Vagina (tissue), 2 donors: ENCODE data around the gene EYA4. TPM values are rescaled to one million over a fixed set of nuclear protein-coding genes. Genes with fewer than 3 reads are reported as not detected.

Experiments used
- DNase-seq, 2 donors: peaks; one replicate each; pipeline ENCODE4 v3.0.0-alpha.2; 2017; ENCODE audit errors: extremely low spot score in 2 of 2
- H3K27ac ChIP-seq: fragments of 200-600 bp; sonication (generic); one replicate; pipeline ENCODE4 v1.5.1; 2019
- H3K27me3 ChIP-seq: fragments of 200-600 bp; sonication (generic); one replicate; pipeline ENCODE4 v1.5.1; 2019
- H3K36me3 ChIP-seq, 2 donors: fragments of 200-600 bp; sonication (generic); one replicate each; pipeline ENCODE4 v1.5.1; 2017 to 2019
- H3K4me1 ChIP-seq: fragments of 200-600 bp; sonication (generic); one replicate; pipeline ENCODE4 v1.5.1; 2019
- H3K4me3 ChIP-seq, 2 donors: fragments of 200-600 bp; sonication (generic); 1 replicate in 1 of 2; 2 replicates in 1 of 2; pipeline ENCODE4 v1.5.1; 2016 to 2019
- H3K9me3 ChIP-seq: fragments of 200-600 bp; sonication (generic); one replicate; pipeline ENCODE4 v1.5.1; 2019
- CTCF ChIP-seq, 3 experiments: fragments of 450-650 bp in 2 of 3; fragments of 200-600 bp in 1 of 3; sonication (generic) in 1 of 3; IDR thresholded peaks; one replicate each; pipeline ENCODE4 v1.5.1; 2017 to 2019; ENCODE audit warnings: antibody characterized with exemption in 3 of 3, mild to moderate bottlenecking in 2 of 3, moderate library complexity in 2 of 3
- POLR2A ChIP-seq, 2 donors: fragments of 450-650 bp; IDR thresholded peaks; one replicate each; pipeline ENCODE4 v1.6.1; 2017; ENCODE audit warnings: antibody characterized with exemption in 2 of 2, mild to moderate bottlenecking in 2 of 2, moderate library complexity in 2 of 2
- POLR2AphosphoS5 ChIP-seq, 2 donors: sonication (generic); formaldehyde crosslinking; IDR thresholded peaks; one replicate each; pipeline ENCODE4 v1.9.0; 2017; ENCODE audit warnings: antibody characterized with exemption in 2 of 2, mild to moderate bottlenecking in 2 of 2, low read depth in 1 of 2; ENCODE audit not compliant: insufficient read depth in 1 of 2
- intact Hi-C: fragments of 100-400 bp; cut with DNase I; formaldehyde crosslinking; loops from one replicate; pipeline ENCODE4 v1.15.1; 2023
- total RNA-seq: library from RNA; depleted of rRNA; stranded (reverse); fragments of >200 nt; gene quantifications from one replicate; pipeline ENCODE4 v1.2.3, GENCODE V29; 2016

EYA4 gene
- total RNA-seq: 18.7 TPM

- TF ChIP-seq POLR2AphosphoS5 (IDR thresholded peaks at IDR 0.05; ENCODE audit: insufficient read depth in 1 of 2, low read depth in 1 of 2) (peak in 1 of 2 donors; percentile 10), CTCF (IDR thresholded peaks at IDR 0.05) (no peak), POLR2A (IDR thresholded peaks at IDR 0.05) (no peak)
- H3K4me1 ChIP-seq: peaks cover 17% of the 10 kb centered on the region
- peak within 1 kb of the TSS; percentile 64 for H3K27ac ChIP-seq
- intact Hi-C loops: no loop called here
- H3K36me3 ChIP-seq: no peaks in the 10 kb centered on the region
- no peaks in the 10 kb centered on the region for H3K9me3 ChIP-seq
- DNase-seq: no peak
- H3K27me3 ChIP-seq: peaks cover 6% of the 10 kb centered on the region
- H3K4me3 ChIP-seq: peak within 1 kb of the TSS; percentile 36 to 44
These were observed at the start of gene EYA4 for GRCh38 chr6:133241086-133241900. Gene EYA4 (plus strand): TSS chr6:133241357. CDS start chr6:133274781, 33,424 bp downstream.

- Histone ChIP-seq H3K27me3 (no peaks in the 10 kb centered on the region), H3K4me3 (no peak overlapping the region), H3K36me3 (no peaks in the 10 kb centered on the region), H3K4me1 (no peaks in the 10 kb centered on the region), H3K27ac (no peak overlapping the region), H3K9me3 (no peaks in the 10 kb centered on the region)
- TF ChIP-seq POLR2AphosphoS5 (IDR thresholded peaks at IDR 0.05; ENCODE audit: insufficient read depth in 1 of 2, low read depth in 1 of 2) (no peak), POLR2A (IDR thresholded peaks at IDR 0.05) (no peak), CTCF (IDR thresholded peaks at IDR 0.05) (no peak)
- no peak for DNase-seq
- intact Hi-C loops: loop anchor here (10.0 kb wide), 1 partner anchor 351 kb away; no protein-coding TSS in a partner anchor
These were observed 47.8 kb upstream of the EYA4 start for GRCh38 chr6:133193396-133193795.

GRCh38 chr6:133198725-133199124 lies 42.4 kb upstream of the EYA4 start:
- H3K4me3 ChIP-seq: no peak overlapping the region
- H3K27me3 ChIP-seq: no peaks in the 10 kb centered on the region
- no peaks in the 10 kb centered on the region for H3K4me1 ChIP-seq
- TF ChIP-seq POLR2A (IDR thresholded peaks at IDR 0.05) (no peak), POLR2AphosphoS5 (IDR thresholded peaks at IDR 0.05; ENCODE audit: insufficient read depth in 1 of 2, low read depth in 1 of 2) (no peak), CTCF (IDR thresholded peaks at IDR 0.05) (no peak)
- DNase-seq: no peak
- intact Hi-C loops: loop anchor here (10.0 kb wide), 1 partner anchor 346 kb away; no protein-coding TSS in a partner anchor
- no peak overlapping the region for H3K27ac ChIP-seq
- H3K36me3 ChIP-seq: no peaks in the 10 kb centered on the region
- no peaks in the 10 kb centered on the region for H3K9me3 ChIP-seq

- no peaks in the 10 kb centered on the region for H3K27me3 ChIP-seq
- no peaks in the 10 kb centered on the region for H3K36me3 ChIP-seq
- intact Hi-C loops: no loop called here
- DNase-seq: no peak
- no peak for TF ChIP-seq POLR2A (IDR thresholded peaks at IDR 0.05)
- TF ChIP-seq POLR2AphosphoS5 (IDR thresholded peaks at IDR 0.05; ENCODE audit: insufficient read depth in 1 of 2, low read depth in 1 of 2): no peak
- TF ChIP-seq CTCF (IDR thresholded peaks at IDR 0.05): no peak
- H3K9me3 ChIP-seq: no peaks in the 10 kb centered on the region
- no peaks in the 10 kb centered on the region for H3K4me1 ChIP-seq
- H3K27ac ChIP-seq: no peak overlapping the region
- no peak overlapping the region for H3K4me3 ChIP-seq
These were observed 39.9 kb upstream of the EYA4 start for GRCh38 chr6:133201231-133201630.
